GM12892 (cell line): ENCODE results near the gene PDXDC1.
"Not testable (repeated sequence)": the region's sequence is repeated elsewhere in the genome, so short reads cannot be mapped to it uniquely, and the experiment has no call there.

Experiments
- POLR2A ChIP-seq: IDR thresholded peaks from 2 replicates; pipeline ENCODE4 v1.6.1; 2011; ENCODE audit warnings: low read depth, low read length, control low read depth
- POLR2AphosphoS5 ChIP-seq: IDR thresholded peaks from 2 replicates; pipeline ENCODE4 v1.6.1; 2011; ENCODE audit warnings: low read depth, low read length, control low read depth

DNA sequence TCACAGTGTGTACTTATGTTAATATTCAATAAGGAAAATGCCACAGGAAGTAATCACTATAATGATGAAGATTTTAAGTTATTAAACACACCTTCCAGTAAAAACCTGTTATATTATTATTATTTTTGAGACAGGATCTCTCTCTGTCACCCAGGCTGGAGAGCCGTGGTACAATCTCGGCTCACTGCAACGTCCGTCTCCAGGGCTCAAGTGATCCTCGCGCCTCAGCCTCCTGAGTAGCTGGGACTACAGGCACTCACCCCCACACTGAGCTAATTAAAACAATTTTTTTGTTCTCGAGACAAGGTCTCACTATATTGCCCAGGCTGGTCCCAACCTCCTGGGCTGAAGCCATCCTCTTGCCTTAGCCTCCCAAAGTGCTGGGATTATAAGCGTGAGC, 3.5 kb downstream of the PDXDC1 start:
- TF ChIP-seq POLR2A, POLR2AphosphoS5: not testable (repeated sequence)
